Stomach (tissue), 9 donors: ENCODE data around the gene CNOT3. TPM values are rescaled to one million over a fixed set of nuclear protein-coding genes. Genes with fewer than 3 reads are reported as not detected.

Experiments used
- DNase-seq, 2 donors: peaks; one replicate each; pipeline versions ENCODE4 v3.0.0 to v3.0.0-alpha.2; 2013 to 2019
- H3K27ac ChIP-seq, 5 donors: fragments of 200-600 bp in 4 of 5; sonication (generic) in 4 of 5; one replicate each; pipeline ENCODE4 v1.5.1; 2013 to 2019; ENCODE audit warnings: mild to moderate bottlenecking in 1 of 5, moderate library complexity in 1 of 5
- H3K27me3 ChIP-seq, 3 donors: fragments of 200-600 bp; sonication (generic); one replicate each; pipeline ENCODE4 v1.5.1; 2017 to 2019; ENCODE audit warnings: mixed run types in 1 of 3
- H3K36me3 ChIP-seq, 4 donors: fragments of 200-600 bp; sonication (generic); 1 replicate in 3 of 4; 2 replicates in 1 of 4; pipeline ENCODE4 v1.5.1; 2016 to 2019
- H3K4me1 ChIP-seq, 4 donors: fragments of 200-600 bp; sonication (generic); one replicate each; pipeline ENCODE4 v1.5.1; 2016 to 2019
- H3K4me3 ChIP-seq, 4 donors: fragments of 200-600 bp; sonication (generic) in 3 of 4; one replicate each; pipeline ENCODE4 v1.5.1; 2016 to 2019; ENCODE audit warnings: mild to moderate bottlenecking in 1 of 4
- H3K9me3 ChIP-seq, 4 donors: fragments of 200-600 bp; sonication (generic); one replicate each; pipeline ENCODE4 v1.5.1; 2016 to 2019
- CTCF ChIP-seq, 7 experiments: fragments of 450-650 bp in 4 of 7; fragments of 200-600 bp in 3 of 7; sonication (generic) in 3 of 7; IDR thresholded peaks; one replicate each; pipeline ENCODE4 v1.5.1; 2016 to 2019; ENCODE audit warnings: antibody characterized with exemption in 7 of 7, control low read depth in 2 of 7, mild to moderate bottlenecking in 1 of 7
- EP300 ChIP-seq: sonication (generic); formaldehyde crosslinking; IDR thresholded peaks from one replicate; pipeline ENCODE4 v1.6.1; 2017; ENCODE audit warnings: antibody characterized with exemption
- POLR2A ChIP-seq, 4 donors: fragments of 450-650 bp; IDR thresholded peaks; one replicate each; pipeline ENCODE4 v1.6.1; 2016; ENCODE audit warnings: antibody characterized with exemption in 4 of 4, control low read depth in 2 of 4, mild to moderate bottlenecking in 1 of 4, moderate library complexity in 1 of 4
- POLR2AphosphoS5 ChIP-seq, 3 donors: sonication (generic); formaldehyde crosslinking; IDR thresholded peaks; one replicate each; pipeline ENCODE4 v1.6.1; 2016; ENCODE audit warnings: antibody characterized with exemption in 3 of 3
- WGBS, 5 donors: extraction: QIAGEN DNeasy Blood & Tissue Kit in 3 of 5; methylation state at CpG; one replicate each; pipeline versions ENCODE4 v1.1.5 to v1.1.7; 2013 to 2018; 5-methylcytosine and 5-hydroxymethylcytosine counted together
- intact Hi-C: fragments of 100-400 bp; cut with DNase I; formaldehyde crosslinking; loops from one replicate; pipeline ENCODE4 v1.15.1; 2023; ENCODE audit warnings: low total_unique reads
- polyA plus RNA-seq, 3 donors: library from polyadenylated mRNA; stranded (reverse); fragments of 200-250 nt; gene quantifications; one replicate each; pipeline ENCODE4 v1.2.3, GENCODE V29; 2013
- total RNA-seq, 5 donors: library from RNA; depleted of rRNA; stranded (reverse); fragments of >200 nt; gene quantifications; one replicate each; pipeline versions ENCODE4 v1.1.0 to v1.2.3, GENCODE V29; 2014 to 2016
- donor health status: healthy with polysubstance abuse.
- donor health status: Bipolar disorder and iron deficiency.
- donor health status: healthy.

The CNOT3 gene
- total and polyA plus RNA-seq, 8 donors: 11.2 to 100 (median 29.2) TPM

GRCh38 chr19:54152267-54152666 is 14.7 kb downstream of the CNOT3 start:
- TF ChIP-seq EP300: no peak
- TF ChIP-seq POLR2AphosphoS5 (IDR thresholded peaks at IDR 0.05): no peak
- TF ChIP-seq CTCF (IDR thresholded peaks at IDR 0.05): no peak
- no peak for TF ChIP-seq POLR2A (IDR thresholded peaks at IDR 0.05)
- Histone ChIP-seq H3K27me3 (no peaks in the 10 kb centered on the region), H3K9me3 (no peaks in the 10 kb centered on the region), H3K36me3 (peaks cover 96 to 100% (median 100%) of the 10 kb centered on the region in 4 donors), H3K4me3 (no peak overlapping the region), H3K27ac (no peak overlapping the region), H3K4me1 (peaks cover 0 to 10% (median 5%) of the 10 kb centered on the region in 4 donors)
- 86 to 98% (median 90%) methylated on average over 6 to 12 of the region's 12 CpGs for WGBS, 5 donors
- DNase-seq: no peak
- intact Hi-C loops: no loop called here

GRCh38 chr19:54152878-54153524 is 15.4 kb downstream of the CNOT3 start:
- WGBS, 5 donors: 90 to 93% (median 91%) methylated on average over 25 of the region's 25 CpGs

GRCh38 chr19:54153731-54154326 is 16.3 kb downstream of the CNOT3 start:
- DNase-seq: no peak
- no peaks in the 10 kb centered on the region for H3K27me3 ChIP-seq
- 68 to 83% (median 80%) methylated on average over 5 to 10 of the region's 10 CpGs for WGBS, 5 donors
- intact Hi-C loops: no loop called here
- H3K36me3 ChIP-seq: peaks cover 90 to 95% (median 94%) of the 10 kb centered on the region in 4 donors
- no peaks in the 10 kb centered on the region for H3K9me3 ChIP-seq
- TF ChIP-seq POLR2AphosphoS5 (IDR thresholded peaks at IDR 0.05) (no peak), EP300 (no peak), POLR2A (IDR thresholded peaks at IDR 0.05) (no peak), CTCF (IDR thresholded peaks at IDR 0.05) (no peak)
- H3K4me1 ChIP-seq: peaks cover 8 to 26% (median 19%) of the 10 kb centered on the region in 4 donors
- no peak overlapping the region for H3K4me3 ChIP-seq
- peak overlapping the region in 1 of 5 donors; percentile 27 for H3K27ac ChIP-seq

More at GRCh38 chr19:54152878-54153524, 15.4 kb downstream of the CNOT3 start:
- no peak for TF ChIP-seq POLR2AphosphoS5 (IDR thresholded peaks at IDR 0.05)
- TF ChIP-seq POLR2A (IDR thresholded peaks at IDR 0.05): no peak
- no peak for TF ChIP-seq CTCF (IDR thresholded peaks at IDR 0.05)
- no peak for TF ChIP-seq EP300
- no peak for DNase-seq
- Histone ChIP-seq H3K27ac (peak overlapping the region in 1 of 5 donors; percentile 27), H3K9me3 (no peaks in the 10 kb centered on the region), H3K36me3 (peaks cover 97 to 100% (median 100%) of the 10 kb centered on the region in 4 donors), H3K27me3 (no peaks in the 10 kb centered on the region), H3K4me3 (no peak overlapping the region), H3K4me1 (peaks cover 0 to 17% (median 11%) of the 10 kb centered on the region in 4 donors)
- intact Hi-C loops: no loop called here

- TF ChIP-seq EP300 (no peak), POLR2AphosphoS5 (IDR thresholded peaks at IDR 0.05) (no peak)
- H3K4me3 ChIP-seq: no peak overlapping the region
- peaks cover 10 to 28% (median 24%) of the 10 kb centered on the region in 4 donors for H3K4me1 ChIP-seq
- peaks cover 80 to 85% (median 85%) of the 10 kb centered on the region in 4 donors for H3K36me3 ChIP-seq
- H3K27me3 ChIP-seq: no peaks in the 10 kb centered on the region
- WGBS, 5 donors: 62 to 73% (median 66%) methylated on average over 17 to 18 of the region's 18 CpGs
- intact Hi-C loops: no loop called here
- H3K27ac ChIP-seq: no peak overlapping the region
- DNase-seq: no peak
- no peaks in the 10 kb centered on the region for H3K9me3 ChIP-seq
These were observed 17.2 kb downstream of the CNOT3 start for GRCh38 chr19:54154603-54155345.
